GM21381 (cell line): Measurements from ENCODE around the gene PAGR1.
"Not testable (repeated sequence)": the region's sequence is repeated elsewhere in the genome, so short reads cannot be mapped to it uniquely, and the experiment has no call there.

Experiments used
- ATAC-seq: cut with Tn5 transposase; IDR thresholded peaks from one replicate; pipeline ENCODE4 v1.9.1; 2021; ENCODE audit warnings: mild to moderate bottlenecking, moderate library complexity; ENCODE audit not compliant: unreplicated experiment

PAGR1 gene

DNA sequence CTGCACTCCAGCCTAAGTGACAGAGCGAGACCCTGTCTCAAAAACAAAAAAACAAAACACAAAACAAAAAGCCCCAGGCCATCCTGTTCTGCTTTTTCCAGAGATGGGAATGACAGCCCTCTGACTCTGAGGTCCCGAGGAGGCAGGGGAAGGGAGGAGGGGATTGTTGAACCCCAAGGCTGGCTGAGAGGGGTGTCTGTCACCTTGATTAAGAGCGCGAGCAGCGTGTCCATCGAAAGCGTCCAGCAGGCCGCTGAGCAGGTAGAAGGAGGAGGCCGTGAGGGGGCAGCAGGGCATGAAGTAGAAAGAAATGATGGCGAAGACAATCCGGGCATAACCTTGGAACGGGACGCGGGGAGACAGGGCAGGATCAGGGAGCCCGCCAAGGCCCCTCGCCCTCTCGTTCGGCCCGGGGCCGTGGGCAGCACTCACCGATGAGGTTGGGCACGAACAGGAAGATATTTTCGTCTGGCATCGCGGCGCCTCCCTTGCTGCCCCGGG, 46.5 kb downstream of the PAGR1 start:
- ATAC-seq = no peak

DNA sequence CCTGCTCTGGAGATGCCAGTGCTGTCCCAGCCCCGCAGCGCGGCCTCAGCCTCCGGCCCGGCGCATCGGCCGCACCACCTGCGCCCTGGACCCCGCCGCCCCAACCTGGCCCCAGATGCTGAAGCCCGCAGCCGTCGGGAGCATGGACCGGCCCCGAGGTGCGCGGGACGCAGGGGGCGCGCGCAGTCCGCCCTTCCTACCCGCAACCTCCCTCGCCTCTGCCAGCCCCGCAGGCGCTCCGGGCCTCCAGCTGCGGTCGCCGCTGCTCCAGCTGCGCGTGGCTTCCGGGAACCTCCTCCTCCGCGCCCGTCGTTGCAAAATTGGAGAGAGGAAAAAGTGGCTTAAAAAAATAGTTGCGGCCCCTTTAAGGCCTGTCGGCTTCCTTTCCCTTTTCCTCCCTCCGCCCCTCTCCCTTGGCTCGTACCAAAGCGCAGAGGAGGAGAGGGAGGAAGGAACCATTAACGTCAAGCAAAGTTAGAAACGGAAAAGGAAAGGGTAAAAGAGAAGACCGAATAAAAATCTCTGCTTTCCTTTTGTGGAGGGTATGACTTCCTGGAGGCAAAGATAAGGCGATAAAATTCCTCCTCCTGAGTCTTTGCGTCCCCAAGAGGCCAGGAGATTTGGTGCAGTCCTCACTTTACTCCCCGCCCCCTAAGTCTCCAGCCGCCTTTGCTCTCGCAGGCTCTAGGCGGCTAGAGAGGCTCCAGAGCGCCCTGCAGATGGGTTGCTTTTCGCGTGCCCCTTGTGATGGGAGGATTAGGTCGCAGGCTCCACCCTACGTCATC, 47.1 kb downstream of the PAGR1 start, which contains the start of gene CDIPT:
CDIPT (minus strand) TSS at position 343 of the 785 bp plus-strand sequence. CDS start 369 bp downstream, outside the sequence.
- ATAC-seq = peak; percentile 90

DNA sequence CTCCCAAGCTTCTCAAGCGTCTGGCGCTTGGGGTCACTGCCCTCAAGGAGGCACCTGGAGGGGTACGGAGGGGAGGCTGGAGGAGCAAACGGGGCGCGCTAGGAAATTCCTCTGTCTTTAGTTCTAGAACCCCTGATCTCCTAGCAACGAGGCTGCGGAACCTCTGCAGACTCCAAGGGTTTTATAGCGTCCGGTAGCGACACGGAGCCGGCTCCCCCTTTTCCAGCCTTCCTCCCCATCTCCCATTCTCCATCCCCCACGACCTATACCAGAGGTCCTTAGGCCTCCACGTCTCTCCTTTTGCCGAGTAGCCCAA, 47.7 kb downstream of the PAGR1 start:
- no peak for ATAC-seq

DNA sequence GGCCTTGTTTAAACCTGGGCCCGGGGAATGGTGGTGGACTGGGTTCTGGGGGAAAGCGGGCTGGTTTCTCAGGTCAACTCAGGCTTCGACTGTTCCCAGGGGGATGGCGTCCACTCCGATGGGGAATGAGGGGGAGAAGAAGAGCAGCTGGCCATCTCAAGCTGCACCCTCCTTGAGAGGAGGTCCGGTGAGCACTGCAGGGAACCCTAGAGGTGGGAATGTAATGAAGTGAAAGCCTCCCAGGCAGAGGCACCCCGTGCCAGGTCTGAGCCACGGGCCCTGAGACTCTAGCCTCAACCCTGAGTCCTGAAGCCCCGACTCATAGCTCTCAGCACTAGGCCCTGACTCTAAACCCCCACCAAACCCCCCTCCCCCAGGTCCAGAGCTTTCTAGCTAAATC, 48.3 kb downstream of the PAGR1 start:
- ATAC-seq = no peak

DNA sequence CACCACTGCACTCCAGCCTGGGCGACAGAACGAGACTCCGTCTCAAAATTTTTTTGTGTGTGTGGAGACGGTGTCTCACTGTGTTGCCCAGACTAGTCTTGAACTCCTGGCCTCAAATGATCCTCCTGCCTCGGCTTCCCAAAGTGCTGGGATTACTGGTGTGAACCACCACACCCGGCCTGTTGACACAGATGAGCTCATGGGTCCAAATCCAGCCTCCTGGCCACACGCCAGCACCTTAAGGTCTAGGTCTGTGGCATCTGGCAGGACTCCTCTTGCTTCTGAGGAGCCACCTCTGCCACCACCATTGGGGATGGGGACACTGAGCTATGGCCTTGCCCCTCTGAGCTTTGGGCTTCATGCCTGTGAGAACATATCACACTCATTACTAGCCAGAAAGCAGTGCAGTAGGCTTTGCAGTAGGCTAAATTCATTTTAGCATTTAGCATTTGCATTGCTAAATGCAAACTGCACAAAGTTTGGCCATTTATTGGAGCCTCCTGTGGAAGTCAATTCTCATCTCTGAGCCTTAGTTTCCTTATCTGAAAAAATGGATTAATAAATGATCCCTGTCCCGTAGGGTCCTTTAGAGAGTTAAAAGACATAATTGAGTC, 52.6 kb downstream of the PAGR1 start:
- ATAC-seq = no peak

DNA sequence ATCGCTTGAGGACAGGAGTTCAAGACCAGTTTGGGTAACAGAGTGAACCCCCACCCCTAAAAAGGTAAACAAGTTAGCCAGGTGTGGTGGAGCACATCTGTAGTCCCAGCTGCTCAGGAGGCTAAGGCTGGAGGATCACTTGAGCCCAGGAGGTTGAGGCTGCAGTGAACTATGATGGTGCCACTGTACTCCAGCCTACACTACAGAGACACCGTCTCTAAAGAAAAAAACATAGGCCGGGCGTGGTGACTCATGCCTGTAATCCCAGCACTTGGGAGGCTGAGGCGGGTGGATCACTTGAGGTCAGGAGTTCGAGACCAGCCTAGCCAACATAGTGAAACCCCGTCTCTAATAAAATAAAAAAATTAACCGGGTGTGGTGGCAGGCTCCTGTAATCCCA, 53.1 kb downstream of the PAGR1 start:
- ATAC-seq = not testable (repeated sequence)
